Skin epidermis (tissue), 12 donors: ENCODE results near the gene ATP10B.
"Not testable (repeated sequence)": the region's sequence is repeated elsewhere in the genome, so short reads cannot be mapped to it uniquely, and the experiment has no call there.

Source experiments
- H3K27ac ChIP-seq, 21 experiments: fragments of 200-600 bp; sonication (generic) in 11 of 21; one replicate each; pipeline ENCODE4 v1.5.0; 2020; ENCODE audit warnings: mild to moderate bottlenecking in 3 of 21, inconsistent platforms in 2 of 21, moderate library complexity in 2 of 21
- H3K4me3 ChIP-seq, 7 experiments: fragments of 200-600 bp; sonication (generic) in 2 of 7; one replicate each; pipeline ENCODE4 v1.5.0; 2020; ENCODE audit warnings: inconsistent platforms in 2 of 7, mild to moderate bottlenecking in 2 of 7, moderate library complexity in 1 of 7

The ATP10B gene

GRCh38 chr5:160769301-160769700 is 82.7 kb downstream of the ATP10B start:
- no peak overlapping the region for H3K4me3 ChIP-seq
- no peak overlapping the region for H3K27ac ChIP-seq

GRCh38 chr5:160767062-160767461 is 84.9 kb downstream of the ATP10B start:
- no peak overlapping the region for H3K4me3 ChIP-seq
- no peak overlapping the region for H3K27ac ChIP-seq

- H3K27ac ChIP-seq: no peak overlapping the region
- no peak overlapping the region for H3K4me3 ChIP-seq
Measured at GRCh38 chr5:160760008-160760407, 92.0 kb downstream of the ATP10B start.

GRCh38 chr5:160757194-160757593 is 94.8 kb downstream of the ATP10B start:
- Histone ChIP-seq H3K27ac (no peak overlapping the region), H3K4me3 (no peak overlapping the region)

GRCh38 chr5:160750938-160751657 is 100.9 kb downstream of the ATP10B start:
- Histone ChIP-seq H3K4me3 (no peak overlapping the region), H3K27ac (no peak overlapping the region)

GRCh38 chr5:160749682-160750081 is 102.3 kb downstream of the ATP10B start:
- no peak overlapping the region for H3K4me3 ChIP-seq
- no peak overlapping the region for H3K27ac ChIP-seq

- Histone ChIP-seq H3K27ac (no peak overlapping the region), H3K4me3 (no peak overlapping the region)
Measured at GRCh38 chr5:160749026-160749425, 103.0 kb downstream of the ATP10B start.

GRCh38 chr5:160747987-160748386 is 104.0 kb downstream of the ATP10B start:
- H3K27ac ChIP-seq: no peak overlapping the region
- no peak overlapping the region for H3K4me3 ChIP-seq

- Histone ChIP-seq H3K4me3 (no peak overlapping the region), H3K27ac (no peak overlapping the region)
Measured at GRCh38 chr5:160747559-160747958, 104.5 kb downstream of the ATP10B start.

- Histone ChIP-seq H3K4me3 (no peak overlapping the region), H3K27ac (no peak overlapping the region)
Measured at GRCh38 chr5:160744268-160745101, 107.5 kb downstream of the ATP10B start.

- Histone ChIP-seq H3K27ac (no peak overlapping the region), H3K4me3 (no peak overlapping the region)
Measured at GRCh38 chr5:160743027-160743426, 109.0 kb downstream of the ATP10B start.

- H3K27ac ChIP-seq: no peak overlapping the region
- no peak overlapping the region for H3K4me3 ChIP-seq
Measured at GRCh38 chr5:160742446-160742845, 109.6 kb downstream of the ATP10B start.

GRCh38 chr5:160727296-160727997 is 124.6 kb downstream of the ATP10B start:
- H3K4me3 ChIP-seq: no peak overlapping the region
- no peak overlapping the region for H3K27ac ChIP-seq

GRCh38 chr5:160726721-160727120 is 125.3 kb downstream of the ATP10B start:
- Histone ChIP-seq H3K4me3 (no peak overlapping the region), H3K27ac (no peak overlapping the region)

GRCh38 chr5:160720822-160721221 is 131.2 kb downstream of the ATP10B start:
- Histone ChIP-seq H3K27ac (no peak overlapping the region), H3K4me3 (no peak overlapping the region)

- not testable (repeated sequence) for H3K4me3 ChIP-seq, H3K27ac ChIP-seq
Measured at GRCh38 chr5:160715508-160715907, 136.5 kb downstream of the ATP10B start.

GRCh38 chr5:160703547-160704189 is 148.3 kb downstream of the ATP10B start:
- no peak overlapping the region for H3K27ac ChIP-seq
- H3K4me3 ChIP-seq: no peak overlapping the region

- Histone ChIP-seq H3K27ac (no peak overlapping the region), H3K4me3 (no peak overlapping the region)
Measured at GRCh38 chr5:160702934-160703333, 149.1 kb downstream of the ATP10B start.

- H3K27ac ChIP-seq: no peak overlapping the region
Measured at GRCh38 chr5:160702311-160702803, 149.7 kb downstream of the ATP10B start.

GRCh38 chr5:160701403-160701802 is 150.6 kb downstream of the ATP10B start:
- H3K27ac ChIP-seq: no peak overlapping the region

More at GRCh38 chr5:160702311-160702803, 149.7 kb downstream of the ATP10B start:
- no peak overlapping the region for H3K4me3 ChIP-seq

More at GRCh38 chr5:160701403-160701802, 150.6 kb downstream of the ATP10B start:
- H3K4me3 ChIP-seq: no peak overlapping the region
